ENCODE results near the gene LDLR.

LDLR gene
- 85.7 to 282 (median 132) reads per million in 17 experiments for total RNA-seq

DNA sequence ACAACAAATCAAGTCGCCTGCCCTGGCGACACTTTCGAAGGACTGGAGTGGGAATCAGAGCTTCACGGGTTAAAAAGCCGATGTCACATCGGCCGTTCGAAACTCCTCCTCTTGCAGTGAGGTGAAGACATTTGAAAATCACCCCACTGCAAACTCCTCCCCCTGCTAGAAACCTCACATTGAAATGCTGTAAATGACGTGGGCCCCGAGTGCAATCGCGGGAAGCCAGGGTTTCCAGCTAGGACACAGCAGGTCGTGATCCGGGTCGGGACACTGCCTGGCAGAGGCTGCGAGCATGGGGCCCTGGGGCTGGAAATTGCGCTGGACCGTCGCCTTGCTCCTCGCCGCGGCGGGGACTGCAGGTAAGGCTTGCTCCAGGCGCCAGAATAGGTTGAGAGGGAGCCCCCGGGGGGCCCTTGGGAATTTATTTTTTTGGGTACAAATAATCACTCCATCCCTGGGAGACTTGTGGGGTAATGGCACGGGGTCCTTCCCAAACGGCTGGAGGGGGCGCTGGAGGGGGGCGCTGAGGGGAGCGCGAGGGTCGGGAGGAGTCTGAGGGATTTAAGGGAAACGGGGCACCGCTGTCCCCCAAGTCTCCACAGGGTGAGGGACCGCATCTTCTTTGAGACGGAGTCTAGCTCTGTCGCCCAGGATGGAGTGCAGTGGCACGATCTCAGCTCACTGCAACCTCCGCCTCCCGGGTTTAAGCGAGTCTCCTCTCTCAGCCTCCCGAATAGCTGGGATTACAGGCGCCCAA, at the start of gene LDLR:
Gene LDLR, plus strand, starts transcription at position 210 of the 760 bp plus-strand sequence. Its CDS starts 86 bp downstream, at position 296.
- peak; percentile 94 to 96 (median 94) for DNase-seq

DNA sequence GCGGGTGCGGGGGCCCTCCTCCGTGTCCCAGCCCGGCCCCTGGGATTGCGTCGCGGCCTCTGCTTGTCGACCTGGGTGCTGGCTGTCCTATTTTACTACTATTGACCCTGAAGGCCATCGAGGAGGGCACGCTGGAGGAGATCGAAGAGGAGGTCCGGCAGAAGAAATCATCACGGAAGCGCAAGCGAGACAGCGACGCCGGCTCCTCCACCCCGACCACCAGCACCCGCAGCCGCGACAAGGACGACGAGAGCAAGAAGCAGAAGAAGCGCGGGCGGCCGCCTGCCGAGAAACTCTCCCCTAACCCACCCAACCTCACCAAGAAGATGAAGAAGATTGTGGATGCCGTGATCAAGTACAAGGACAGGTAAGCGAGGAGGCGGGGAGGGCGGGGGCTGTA, 48.1 kb upstream of the LDLR start:
- no peak for DNase-seq

DNA sequence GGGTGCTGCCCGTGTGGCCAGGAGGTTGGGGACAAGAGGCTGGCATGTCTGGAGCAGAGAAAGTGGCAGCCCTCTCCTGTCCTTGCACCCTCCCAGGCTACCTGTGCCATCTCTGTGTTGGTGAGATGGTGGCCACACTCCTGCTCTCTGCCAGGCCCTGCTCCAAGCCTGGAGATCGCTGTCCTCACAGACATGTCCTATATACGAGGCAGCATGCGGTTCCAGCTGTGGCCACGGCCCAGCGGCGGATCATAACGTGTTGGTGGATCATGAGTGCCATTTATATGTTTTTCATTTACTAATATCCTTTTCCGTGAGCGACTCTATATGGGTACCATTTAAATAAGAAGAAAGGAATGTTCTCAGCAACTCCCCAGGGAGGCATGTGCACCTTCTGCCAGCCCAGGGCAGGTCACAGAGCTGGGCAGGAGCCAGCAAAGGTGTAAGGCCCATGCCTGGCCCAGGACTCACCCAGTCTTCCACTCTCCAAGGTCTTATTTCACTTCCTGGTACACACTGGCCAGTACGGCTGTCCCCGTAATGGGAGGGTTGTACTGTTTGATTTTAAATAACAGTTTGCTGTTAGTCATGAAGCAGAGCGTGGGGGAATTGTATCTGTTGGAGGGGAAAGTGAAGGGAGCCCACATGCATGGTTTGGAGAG, 47.2 kb upstream of the LDLR start:
- DNase-seq: no peak

DNA sequence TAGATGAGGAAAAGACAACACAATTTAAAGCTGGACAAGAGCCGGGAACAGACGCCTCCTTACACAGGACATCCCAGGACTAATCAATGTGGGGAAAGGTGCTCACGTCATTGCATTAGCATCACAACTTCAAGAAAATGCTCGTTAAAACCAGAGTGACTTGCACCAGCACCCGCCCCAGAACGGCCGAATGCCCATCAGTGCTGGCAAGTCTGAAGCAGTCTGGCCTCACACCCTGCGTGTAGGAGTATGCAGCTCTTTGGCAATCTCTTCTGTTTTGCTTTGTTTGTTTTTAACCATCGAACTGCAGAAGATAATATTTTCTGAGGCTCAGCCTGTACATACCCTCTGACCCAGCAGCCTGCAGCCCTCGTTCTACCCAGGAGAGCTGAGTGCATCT, 44.8 kb upstream of the LDLR start:
- no peak for DNase-seq

DNA sequence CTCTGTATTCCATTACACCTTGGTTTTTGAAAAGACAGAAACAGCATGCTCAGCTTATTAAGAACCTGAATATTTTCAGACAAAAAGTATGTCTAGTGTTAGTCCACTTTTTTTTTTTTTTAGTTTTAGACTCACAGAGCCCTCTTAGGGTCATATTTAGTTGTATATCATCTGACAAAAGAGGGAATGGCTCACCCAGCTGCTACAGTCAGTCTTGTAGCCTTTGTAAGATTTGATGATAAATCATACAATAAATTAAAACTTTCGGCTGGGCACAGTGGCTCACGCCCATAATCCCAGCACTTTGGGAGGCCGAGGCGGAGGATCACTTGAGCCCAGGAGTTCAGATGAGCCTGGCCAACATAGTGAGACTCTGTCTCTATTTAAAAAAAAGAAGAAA, 43.7 kb upstream of the LDLR start:
- DNase-seq: no peak

DNA sequence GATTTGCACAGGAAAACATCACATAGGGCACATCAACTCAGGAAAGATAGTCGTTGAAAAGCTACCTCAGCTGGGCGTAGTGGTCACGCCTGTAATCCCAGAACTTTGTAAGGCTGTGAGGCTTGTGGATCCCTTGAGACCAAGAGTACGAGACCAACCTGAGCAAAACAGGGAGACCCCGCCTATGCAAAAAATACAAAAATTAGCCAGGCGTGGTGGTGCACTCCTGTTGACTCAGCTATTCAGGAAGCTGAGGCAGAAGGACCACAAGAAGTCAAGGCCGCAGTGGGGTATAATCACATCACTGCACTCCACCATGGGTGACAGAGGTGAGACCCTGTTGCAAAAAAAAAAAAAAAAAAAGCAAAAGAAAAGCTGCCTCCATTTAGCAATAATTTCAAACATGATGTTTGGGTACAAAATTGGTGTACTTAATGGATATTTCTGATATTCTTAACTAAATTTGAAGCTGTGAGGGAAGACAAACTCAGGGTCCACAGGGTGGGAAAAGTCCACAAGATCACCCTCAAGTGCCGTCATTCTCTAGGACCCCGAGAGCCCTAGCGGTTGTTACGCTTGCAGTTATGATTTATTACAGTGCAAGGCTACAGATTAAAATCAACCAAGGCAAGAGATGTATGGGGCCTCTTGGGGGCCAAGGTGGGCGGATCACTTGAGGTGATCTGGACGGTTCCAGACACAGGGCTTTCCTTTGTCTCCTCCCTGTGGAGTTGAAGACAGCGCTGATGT, 42.5 kb upstream of the LDLR start:
- no peak for DNase-seq

DNA sequence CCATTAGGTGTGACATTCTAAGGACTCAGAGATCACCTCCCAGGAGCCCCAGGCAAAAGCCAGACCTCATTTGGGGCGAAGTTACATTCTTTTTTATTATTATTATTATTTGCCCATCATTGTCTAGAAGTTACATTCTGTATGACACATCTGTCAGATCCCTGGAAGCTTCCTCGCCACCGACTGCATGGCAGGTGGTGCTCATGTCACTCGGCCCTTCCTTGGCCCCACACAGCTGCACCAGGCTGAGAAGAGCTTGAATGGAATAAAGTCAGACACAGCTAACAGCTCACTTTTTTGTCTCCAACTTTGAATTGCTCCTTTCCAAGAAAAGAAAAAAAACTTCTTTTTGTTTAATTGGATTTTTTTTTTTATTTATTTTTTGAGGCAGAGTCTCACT, 41.4 kb upstream of the LDLR start:
- DNase-seq: no peak

DNA sequence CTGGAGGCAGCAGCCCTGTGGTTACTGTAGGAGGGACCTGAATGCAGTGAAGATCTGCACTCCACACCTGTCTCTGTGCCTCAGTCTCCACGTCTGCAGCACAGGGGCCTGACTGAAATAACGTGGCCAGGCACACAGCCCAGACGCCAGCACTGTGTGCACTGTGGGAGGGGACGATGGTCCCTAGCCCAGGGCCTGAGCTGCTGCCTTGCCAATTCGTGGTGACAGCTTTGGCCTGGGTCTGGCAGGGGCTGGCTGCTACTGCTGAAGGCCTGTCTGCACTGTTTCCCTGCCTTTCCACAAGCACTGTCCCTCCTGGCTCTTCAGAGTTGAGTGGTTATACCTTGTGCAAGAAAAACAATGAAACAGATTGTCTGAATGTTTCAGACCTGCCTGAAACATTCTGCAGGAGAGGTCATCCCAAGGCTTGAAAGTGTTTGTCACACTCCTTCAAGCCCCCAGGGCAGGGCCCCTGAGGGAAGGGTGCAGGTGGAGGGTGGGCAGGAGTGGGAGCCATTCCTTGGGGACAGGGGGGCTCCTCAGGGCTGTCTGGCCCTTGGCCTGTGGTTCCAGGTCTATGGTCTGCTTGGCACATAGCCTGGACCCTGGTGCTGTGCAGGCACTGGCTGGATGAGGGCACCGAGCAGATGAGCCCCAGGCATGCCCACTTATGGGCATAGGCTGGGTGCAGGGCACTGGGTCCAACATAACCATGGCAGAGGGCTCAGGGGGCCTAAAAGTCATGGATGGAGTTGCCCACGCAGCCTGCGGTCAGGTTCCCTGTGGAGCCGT, 38.7 kb upstream of the LDLR start:
- no peak for DNase-seq

DNA sequence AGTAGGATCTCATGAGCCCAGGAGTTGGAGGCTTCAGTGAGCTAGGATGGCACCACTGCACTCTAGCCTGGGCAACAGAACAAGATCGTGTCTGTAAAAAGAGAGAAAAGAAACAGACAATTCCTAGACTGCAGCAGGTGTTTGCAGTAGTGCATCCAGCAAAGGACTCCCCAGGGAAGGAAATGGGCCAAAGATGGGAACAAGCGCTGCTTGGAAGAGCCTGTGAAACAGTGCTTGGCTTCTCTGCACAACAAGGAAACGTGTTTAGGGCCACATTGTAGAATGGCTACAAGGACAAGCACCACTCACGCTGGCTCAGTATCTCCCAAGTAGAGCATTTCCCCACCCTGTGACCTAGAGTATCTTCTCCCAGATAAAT, 35.5 kb upstream of the LDLR start:
- DNase-seq: no peak

DNA sequence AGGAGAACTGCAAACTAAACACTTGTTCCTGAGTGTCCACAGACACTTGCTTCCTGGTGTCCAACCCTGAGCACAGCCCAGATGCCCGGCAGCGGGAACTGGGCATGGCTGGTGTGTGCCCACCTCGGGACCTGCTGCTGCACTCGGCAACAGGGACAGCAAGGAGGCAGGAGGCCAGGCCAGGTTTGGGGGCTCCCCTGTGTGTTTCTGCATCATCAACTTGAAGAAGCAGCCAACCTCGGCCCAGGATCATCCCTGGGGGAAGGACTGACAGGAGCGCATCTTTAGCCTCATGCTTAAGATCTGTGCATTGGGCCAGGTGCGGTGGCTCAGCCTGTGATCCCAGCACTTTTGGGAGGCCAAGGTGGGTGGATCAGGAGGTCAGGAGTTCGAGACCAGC, 35.1 kb upstream of the LDLR start:
- no peak for DNase-seq

DNA sequence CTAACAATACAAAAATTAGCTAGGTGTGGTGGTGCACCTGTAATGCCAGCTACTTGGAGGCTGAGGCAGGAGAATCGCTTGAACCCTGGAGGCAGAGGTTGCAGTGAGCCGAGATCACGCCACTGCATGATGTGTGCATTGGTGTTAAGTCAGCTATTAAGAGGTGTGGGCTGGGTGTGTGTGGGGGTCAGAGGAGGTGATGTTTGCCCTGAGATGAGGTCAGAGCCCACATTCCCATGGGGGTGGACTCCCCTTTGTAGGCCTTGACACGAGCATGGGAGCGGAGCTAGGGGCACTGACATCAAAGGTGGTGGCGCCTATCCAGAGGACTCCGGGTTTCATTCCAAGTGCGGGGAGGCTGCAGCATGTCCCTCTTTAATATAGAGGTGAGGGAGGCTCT, 34.6 kb upstream of the LDLR start:
- DNase-seq: no peak

DNA sequence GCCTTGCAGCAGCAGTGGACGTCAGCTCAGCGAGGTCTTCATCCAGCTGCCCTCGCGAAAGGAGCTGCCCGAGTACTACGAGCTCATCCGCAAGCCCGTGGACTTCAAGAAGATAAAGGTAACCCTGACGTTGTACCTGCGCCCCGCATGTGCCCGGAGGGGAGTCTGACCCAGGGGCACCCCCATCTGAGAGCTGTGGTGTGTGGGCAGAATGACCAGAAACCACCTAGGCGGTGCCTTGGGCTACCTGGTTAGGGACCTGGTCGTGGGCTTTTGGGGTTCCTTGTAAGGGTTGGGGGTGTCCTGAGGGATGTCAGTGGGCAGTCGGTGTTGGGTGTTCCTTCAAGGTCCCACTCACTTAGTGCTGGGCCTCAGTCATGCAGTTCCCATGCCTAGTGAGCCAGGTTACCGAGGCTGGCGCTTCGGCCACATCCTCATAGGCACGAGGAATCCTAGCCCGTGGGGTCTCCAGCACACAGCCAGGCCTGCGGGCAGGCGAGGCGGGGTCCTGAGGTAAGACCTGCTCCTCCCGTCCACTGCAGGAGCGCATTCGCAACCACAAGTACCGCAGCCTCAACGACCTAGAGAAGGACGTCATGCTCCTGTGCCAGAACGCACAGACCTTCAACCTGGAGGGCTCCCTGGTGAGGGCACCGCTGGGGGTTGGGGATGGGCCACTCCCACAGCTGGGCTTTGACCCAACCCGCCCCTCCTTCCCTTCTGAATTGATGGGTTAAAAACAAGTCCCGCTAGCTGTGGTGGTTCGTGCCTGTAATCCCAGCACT, 30.8 kb upstream of the LDLR start:
- no peak for DNase-seq

DNA sequence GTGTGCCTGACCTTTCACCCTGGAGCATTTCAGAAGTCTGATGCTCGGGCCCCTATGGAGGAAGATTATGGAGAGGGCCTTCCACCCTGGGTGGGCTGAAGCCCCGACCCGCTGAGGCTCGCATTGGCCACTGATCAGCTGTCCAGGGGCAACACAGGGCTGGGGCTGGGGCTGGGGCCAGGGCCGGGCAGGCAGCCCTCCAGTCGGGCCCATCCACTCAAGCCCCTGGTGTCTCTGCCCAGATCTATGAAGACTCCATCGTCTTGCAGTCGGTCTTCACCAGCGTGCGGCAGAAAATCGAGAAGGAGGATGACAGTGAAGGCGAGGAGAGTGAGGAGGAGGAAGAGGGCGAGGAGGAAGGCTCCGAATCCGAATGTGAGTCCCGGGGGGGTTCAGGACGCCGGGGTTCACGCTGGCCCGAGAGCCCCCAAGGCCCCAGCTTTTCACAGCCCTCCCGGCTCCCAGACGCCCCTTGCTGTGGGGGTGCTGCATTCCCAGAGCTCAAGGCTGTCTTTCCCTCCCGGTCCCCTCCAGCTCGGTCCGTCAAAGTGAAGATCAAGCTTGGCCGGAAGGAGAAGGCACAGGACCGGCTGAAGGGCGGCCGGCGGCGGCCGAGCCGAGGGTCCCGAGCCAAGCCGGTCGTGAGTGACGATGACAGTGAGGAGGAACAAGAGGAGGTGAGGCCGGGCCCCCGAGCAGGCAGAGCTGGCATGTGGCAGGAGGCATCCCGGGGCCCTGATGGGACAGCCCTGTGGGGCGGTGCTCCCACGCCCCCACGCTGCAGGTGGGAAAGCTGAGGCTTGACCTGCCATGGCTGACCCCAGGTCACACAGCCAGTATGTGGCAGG, 29.5 kb upstream of the LDLR start:
- no peak for DNase-seq

DNA sequence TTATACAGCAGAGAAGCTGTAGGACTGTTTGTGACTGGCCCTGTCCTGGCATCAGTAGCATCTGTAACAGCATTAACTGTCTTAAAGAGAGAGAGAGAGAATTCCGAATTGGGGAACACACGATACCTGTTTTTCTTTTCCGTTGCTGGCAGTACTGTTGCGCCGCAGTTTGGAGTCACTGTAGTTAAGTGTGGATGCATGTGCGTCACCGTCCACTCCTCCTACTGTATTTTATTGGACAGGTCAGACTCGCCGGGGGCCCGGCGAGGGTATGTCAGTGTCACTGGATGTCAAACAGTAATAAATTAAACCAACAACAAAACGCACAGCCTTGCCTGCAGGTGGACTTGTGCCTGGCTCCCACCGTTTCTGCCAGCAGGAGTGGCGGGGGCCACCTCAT, 27.3 kb upstream of the LDLR start:
- DNase-seq: no peak

DNA sequence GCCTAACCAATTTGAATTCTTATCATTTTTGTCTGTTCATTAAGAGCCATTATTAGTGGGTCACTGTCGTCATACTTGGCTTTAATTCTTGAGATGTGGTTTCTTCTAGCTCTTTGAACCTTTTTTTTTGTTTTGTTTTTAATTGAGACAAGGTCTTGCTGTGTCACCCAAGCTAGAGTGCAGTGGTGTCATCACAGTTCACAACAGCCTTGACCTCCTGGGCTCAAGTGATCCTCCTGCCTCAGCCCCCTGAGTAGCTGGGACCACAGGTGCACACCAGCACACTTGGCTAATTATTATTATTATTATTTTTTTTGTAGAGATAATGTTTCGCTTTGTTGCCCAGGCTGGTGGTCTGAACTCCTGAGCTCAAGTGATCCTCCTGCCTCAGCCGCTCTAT, 25.8 kb upstream of the LDLR start:
- DNase-seq: no peak

DNA sequence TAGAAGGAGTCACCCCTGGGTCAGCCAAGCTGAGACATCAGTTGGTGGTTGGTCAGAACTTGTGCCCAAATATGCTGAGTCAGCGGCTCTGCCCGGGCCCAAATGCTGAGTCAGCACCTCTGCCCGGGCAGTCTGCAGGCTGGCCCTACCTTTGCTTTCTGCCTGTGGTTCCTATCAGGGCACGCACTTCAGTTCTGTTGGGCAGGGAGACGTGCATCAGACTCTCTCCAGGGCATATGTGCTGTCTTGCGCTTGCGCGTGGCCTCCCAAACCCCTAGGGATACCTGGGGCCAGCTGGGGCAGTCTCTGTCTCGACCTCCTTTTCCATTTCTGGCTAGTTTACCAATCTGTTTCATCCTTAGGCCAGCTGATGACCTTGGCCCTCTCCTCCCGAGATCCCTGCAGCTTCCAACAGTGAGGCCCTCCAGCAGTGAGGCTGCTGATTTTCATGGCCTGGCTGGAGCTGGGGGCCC, 24.4 kb upstream of the LDLR start:
- peak in 1 of 4 experiments; percentile 18 for DNase-seq

DNA sequence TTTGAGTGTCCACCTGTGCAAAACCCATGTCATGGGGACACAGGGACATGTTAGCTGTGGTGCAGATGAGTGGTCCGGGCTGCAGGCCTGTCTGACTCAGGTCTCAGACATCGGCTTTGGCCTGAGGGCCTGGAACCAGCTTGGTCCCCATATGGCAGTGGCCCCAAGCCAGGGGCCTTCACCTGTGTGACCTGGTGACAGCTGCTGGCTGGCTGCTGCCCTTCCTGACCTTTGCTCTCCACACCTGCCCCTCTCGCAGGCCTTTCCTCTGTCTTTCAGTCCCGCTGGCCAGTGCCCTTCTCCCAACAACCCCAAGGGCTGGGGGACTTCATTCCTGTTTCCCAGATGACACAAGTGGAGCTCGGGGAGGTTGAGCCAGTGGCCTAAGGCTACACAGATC, 22.9 kb upstream of the LDLR start:
- no peak for DNase-seq

DNA sequence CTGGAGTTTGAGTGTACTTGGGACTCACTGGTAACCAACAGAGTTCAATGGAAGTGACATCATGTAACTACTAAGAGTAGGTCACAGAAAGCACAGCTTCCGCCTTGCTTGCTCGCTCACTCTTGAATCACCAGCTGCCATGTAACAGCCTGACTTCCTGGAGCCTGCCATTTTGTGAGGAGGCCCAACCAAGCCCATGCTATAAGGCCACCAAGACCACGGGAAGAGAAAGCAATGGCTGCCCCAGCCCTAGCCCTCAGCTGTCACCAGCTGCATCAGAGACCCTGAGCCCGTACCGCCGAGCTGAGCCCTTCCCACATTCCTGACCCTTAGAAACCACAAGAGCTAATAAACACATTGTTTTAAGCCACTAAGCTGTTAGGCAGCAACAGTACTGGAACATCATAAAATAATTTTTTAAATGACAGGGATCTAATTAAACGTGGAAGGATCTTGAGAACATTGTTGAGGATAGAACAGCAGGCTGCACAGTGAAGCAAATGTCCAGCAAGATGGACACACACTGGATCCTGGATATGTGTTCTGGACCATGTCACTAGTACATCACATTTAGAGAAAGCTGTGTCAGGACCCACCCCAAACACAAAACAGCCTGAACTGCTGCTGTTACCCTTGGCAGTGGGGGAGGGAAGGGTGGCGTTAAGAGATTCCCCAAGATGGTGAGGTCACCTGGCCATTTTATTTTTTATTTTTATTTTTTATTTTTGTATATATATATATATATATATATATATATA, 21.7 kb upstream of the LDLR start:
- no peak for DNase-seq

DNA sequence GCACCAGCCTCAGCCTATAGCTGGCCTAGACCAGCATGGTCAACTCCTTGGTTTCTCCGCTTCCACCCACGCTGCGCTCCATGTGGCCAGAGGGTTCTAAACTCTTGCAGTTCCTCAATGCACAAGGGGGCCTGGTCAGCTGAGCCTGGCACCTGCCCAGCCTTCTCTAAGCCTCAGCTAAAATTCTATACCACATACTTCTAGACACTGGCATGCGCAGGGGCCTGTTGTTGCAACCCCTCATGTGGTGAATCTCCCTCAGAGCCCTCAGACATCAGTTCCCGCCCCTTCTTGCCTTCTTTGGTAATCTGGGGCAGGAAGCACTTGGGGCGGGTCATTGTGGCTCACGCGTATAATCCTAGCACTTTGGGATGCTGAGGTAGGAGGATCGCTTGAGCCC, 19.7 kb upstream of the LDLR start:
- peak; percentile 50 to 78 (median 60) for DNase-seq

DNA sequence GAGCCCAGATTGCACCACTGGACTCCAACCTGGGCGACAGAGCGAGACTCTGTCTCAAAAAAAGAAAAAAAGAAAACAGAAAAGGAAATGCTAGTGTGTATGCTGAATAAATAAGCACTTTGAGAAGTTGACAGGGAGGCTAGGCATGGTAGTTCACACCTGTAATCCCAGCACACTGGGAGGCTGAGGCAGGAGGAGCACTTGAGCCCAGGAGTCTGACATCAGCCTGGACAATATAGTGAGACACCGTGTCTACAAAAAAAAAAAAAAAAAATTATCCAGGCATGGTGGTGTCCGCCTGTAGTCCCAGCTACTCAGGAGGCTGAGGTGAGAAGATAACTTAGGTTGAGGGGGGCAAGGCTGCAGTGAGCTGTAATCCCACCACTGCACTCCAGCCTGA, 19.1 kb upstream of the LDLR start:
- no peak for DNase-seq

All from suppressor macrophage (primary cell).